OCI-LY3 (cell line): Measurements from ENCODE around the gene PTPN20.
"Not testable (repeated sequence)": the region's sequence is repeated elsewhere in the genome, so short reads cannot be mapped to it uniquely, and the experiment has no call there.

Experiments
- CTCF ChIP-seq: fragments of 200-600, 300-600 bp; sonication (generic); IDR thresholded peaks from 2 replicates; pipeline ENCODE4 v1.5.1; 2014; ENCODE audit warnings: antibody characterized with exemption, low read length, low read depth
- EZH2phosphoT487 ChIP-seq: fragments of 200-600 bp; shearing (Covaris generic); IDR thresholded peaks from 2 replicates; pipeline ENCODE4 v1.6.1; 2018; ENCODE audit warnings: antibody characterized with exemption, mixed run types, low read depth

GRCh38 chr10:46911144-46911876, at the start of gene PTPN20:
- not testable (repeated sequence) for TF ChIP-seq CTCF, EZH2phosphoT487
